ENCODE results near the gene TNS1. TPM values are rescaled to one million over a fixed set of nuclear protein-coding genes. Genes with fewer than 3 reads are reported as not detected.

TNS1 gene
- polyA plus RNA-seq, 6 donors from 2014 or later: 0.05 to 0.57 (median 0.35) TPM; not detected in 2

DNA sequence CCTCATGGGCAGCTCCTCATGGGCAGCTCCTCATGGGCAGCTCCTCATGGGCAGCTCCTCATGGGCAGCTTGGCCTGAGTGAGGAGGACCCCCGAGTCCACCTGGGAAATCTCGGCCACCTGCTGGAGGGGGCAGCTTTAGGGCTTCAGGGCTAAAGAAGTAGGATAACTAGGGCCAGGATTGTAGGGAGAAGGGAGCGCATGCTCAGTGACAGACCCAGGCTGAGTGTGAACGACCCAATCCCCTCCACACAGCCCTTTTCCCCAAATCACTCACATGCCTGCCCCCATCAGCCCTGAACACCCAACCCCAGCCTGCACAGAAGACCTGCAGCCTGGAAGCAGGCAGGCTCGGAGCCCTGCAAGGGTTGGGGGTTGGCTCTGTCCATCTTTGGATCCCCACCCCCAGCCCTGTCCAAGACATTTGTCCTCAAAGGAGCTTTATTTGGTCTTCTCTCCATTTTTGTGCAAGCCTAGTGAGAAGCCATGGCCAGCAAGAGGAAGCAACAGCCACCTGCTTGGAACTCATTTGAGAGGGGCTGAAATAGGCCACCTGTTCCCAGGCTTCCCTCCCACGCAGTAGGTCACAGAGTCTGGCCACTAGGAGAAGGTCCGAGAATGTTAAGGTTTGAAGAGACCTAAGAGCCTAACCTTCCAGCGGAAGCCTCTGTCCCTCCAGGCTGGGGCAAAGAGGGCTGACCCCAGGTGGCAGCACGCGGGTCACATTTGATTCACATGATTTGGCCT lies 249.9 kb downstream of the TNS1 start:
- no peak overlapping the region for H3K4me3 Mint-ChIP-seq
- no peak overlapping the region for H3K27ac Mint-ChIP-seq
- no peak for ATAC-seq (ENCODE audit: low read depth in 2 of 2)
- DNase-seq: no peak
- H3K4me1 Mint-ChIP-seq: peaks cover 0 to 23% (median 18%) of the 10 kb centered on the region in 3 donors
- peaks cover 12 to 50% (median 44%) of the 10 kb centered on the region in 3 donors for H3K27me3 Mint-ChIP-seq
- peaks cover 0 to 3% (median 0%) of the 10 kb centered on the region in 7 donors for H3K9me3 Mint-ChIP-seq
- H3K36me3 Mint-ChIP-seq: peaks cover 0 to 8% of the 10 kb centered on the region in 2 donors

DNA sequence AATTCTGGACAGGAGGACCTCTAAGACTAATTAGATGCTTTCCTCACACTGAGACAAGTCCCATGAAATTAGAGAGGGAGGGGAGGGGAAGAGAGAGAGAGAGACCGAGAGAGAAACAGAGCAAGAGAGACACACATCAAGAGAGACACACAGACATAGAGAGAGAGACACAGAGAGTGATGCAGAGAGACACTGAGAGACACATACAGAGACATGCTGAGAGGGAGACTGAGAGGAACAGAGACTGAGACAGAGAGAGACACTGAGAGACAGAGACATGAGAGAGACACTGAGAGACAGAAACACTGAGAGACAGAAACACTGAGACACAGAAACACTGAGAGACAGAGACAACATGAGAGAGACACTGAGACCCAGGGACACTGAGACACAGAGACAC lies 250.8 kb downstream of the TNS1 start:
- Mint-ChIP-seq H3K27ac (peak overlapping the region in 1 of 6 donors; percentile 11), H3K4me1 (peaks cover 0 to 22% (median 16%) of the 10 kb centered on the region in 3 donors), H3K4me3 (no peak overlapping the region), H3K27me3 (peaks cover 12 to 43% (median 41%) of the 10 kb centered on the region in 3 donors), H3K36me3 (peaks cover 4 to 8% of the 10 kb centered on the region in 2 donors), H3K9me3 (peaks cover 0 to 6% (median 0%) of the 10 kb centered on the region in 7 donors)
- no peak for ATAC-seq (ENCODE audit: low read depth in 2 of 2)
- no peak for DNase-seq

DNA sequence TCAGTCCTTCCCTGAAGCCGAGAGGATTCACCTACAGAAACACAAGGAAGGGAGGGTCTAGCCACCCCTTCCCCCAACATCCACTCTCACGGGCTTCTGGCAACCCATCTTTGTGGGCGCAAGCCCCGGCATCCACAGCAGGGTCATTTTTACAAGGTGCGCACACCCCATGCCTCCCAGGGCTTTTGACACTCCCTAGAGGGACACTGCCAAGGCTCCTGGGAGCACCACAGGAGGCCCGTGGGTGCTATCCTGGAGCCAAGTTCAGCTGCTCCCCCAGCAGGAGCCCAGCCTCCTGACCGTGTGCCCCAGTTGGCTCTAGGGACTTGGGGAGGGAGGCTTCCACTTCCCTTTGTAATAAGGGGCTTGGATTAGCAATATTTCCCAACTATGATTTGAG lies 251.6 kb downstream of the TNS1 start:
- ATAC-seq (ENCODE audit: low read depth in 2 of 2) (no peak), DNase-seq (no peak)
- H3K4me1 Mint-ChIP-seq: peaks cover 0 to 18% (median 10%) of the 10 kb centered on the region in 3 donors
- no peak overlapping the region for H3K4me3 Mint-ChIP-seq
- H3K36me3 Mint-ChIP-seq: peaks cover 8 to 9% of the 10 kb centered on the region in 2 donors
- peaks cover 0 to 6% (median 1%) of the 10 kb centered on the region in 7 donors for H3K9me3 Mint-ChIP-seq
- no peak overlapping the region for H3K27ac Mint-ChIP-seq
- peaks cover 12 to 37% (median 35%) of the 10 kb centered on the region in 3 donors for H3K27me3 Mint-ChIP-seq

Other genes with a start within 250 kb of the TNS1 start
- not detected for gene RUFY4, start 66.3 kb upstream of the TNS1 start, polyA plus RNA-seq (ENCODE audit: low read depth in 6 of 6)
- 1 to 10 TPM in 2 of 6 donors, under 1 TPM in 2, not detected in 2; 0.36 to 2.3 (median 1.3) TPM for gene CXCR2, start 123.0 kb upstream of the TNS1 start, polyA plus RNA-seq (ENCODE audit: low read depth in 6 of 6)
- gene CXCR1, start 164.0 kb upstream of the TNS1 start, polyA plus RNA-seq (ENCODE audit: low read depth in 6 of 6): 1 to 10 TPM in 1 of 6 donors, not detected in 5; 2.3 TPM
- gene ARPC2, start 214.2 kb upstream of the TNS1 start, polyA plus RNA-seq (ENCODE audit: low read depth in 6 of 6): 1,000 to 10,000 TPM in 1 of 6 donors, 100 to 1,000 TPM in 5; 672 to 1,268 (median 835) TPM

Measured in naive B cell (primary cell).